ENCODE data around the gene NR0B2. TPM values are rescaled to one million over a fixed set of nuclear protein-coding genes. Genes with fewer than 3 reads are reported as not detected.

NR0B2 gene
- total RNA-seq, 1 donor = not detected

DNA sequence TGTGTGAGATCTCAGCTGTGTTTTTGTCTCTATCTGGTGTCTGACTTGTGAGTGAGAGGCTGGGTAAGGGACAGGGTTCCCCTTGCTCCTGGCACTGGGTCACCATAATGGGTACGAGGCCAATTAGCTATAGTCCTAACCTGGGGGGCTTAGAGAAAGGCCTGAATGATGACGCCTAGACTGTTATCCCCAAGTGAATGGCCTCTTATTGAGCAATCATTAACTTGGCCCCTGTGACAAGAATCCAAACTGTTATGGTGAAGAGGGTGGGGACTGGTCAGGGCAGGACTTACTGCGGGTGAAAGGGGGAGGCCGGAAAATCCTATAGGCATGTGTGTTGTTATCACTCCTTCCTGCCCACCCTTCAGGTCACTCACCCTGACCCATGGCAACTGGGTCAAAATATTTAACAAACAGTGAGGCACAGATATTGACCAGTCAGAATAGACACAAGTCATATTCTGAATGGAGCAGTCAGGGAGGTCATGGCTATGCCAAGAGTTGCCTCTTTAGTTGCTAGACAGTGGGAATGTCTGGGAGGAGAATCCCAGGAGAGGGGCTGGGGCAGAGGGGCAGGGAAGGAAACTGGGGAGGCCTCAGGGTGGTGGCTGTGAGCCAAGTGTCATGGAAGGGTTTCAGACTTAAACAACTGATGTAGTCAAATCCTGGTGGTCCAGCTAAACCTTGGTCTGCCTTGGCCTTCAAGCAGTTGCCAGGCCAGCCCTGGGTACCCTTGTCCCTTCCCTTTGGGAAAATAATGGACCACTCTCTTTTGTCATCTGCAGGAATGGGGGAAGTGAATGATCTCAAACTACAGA is 3.2 kb downstream of the NR0B2 start:
- no peak for DNase-seq (ENCODE audit: low read depth)
- TF ChIP-seq, protein P1, sequence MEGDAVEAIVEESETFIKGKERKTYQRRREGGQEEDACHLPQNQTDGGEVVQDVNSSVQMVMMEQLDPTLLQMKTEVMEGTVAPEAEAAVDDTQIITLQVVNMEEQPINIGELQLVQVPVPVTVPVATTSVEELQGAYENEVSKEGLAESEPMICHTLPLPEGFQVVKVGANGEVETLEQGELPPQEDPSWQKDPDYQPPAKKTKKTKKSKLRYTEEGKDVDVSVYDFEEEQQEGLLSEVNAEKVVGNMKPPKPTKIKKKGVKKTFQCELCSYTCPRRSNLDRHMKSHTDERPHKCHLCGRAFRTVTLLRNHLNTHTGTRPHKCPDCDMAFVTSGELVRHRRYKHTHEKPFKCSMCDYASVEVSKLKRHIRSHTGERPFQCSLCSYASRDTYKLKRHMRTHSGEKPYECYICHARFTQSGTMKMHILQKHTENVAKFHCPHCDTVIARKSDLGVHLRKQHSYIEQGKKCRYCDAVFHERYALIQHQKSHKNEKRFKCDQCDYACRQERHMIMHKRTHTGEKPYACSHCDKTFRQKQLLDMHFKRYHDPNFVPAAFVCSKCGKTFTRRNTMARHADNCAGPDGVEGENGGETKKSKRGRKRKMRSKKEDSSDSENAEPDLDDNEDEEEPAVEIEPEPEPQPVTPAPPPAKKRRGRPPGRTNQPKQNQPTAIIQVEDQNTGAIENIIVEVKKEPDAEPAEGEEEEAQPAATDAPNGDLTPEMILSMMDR (IDR thresholded peaks at IDR 0.05; ENCODE audit: insufficient read depth, low read length) = no peak
- H3K4me3 ChIP-seq (ENCODE audit: low read depth, low read length) = no peak overlapping the region

DNA sequence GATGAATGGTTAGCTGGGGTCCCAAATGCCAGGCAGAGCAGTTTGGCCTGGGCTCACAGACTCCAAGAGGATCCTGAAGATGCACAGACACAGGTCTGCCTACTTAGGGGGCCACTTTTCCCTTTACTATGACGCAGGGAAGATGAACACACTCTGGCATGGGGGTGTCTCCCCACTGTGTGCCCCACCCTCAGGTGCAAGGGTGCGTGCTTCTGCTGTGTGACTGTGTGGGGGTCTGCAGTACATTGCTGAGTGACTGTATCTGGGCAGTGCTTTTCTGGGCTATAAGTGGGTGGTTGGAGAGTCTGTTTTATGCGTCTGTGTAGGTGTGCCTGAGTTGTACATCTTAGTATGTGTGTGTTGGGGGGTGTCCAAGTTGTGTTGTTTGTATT is 3.8 kb downstream of the NR0B2 start:
- TF ChIP-seq, protein P1 (IDR thresholded peaks at IDR 0.05; ENCODE audit: insufficient read depth, low read length) = no peak
- no peak for DNase-seq (ENCODE audit: low read depth)
- H3K4me3 ChIP-seq (ENCODE audit: low read depth, low read length) = no peak overlapping the region

DNA sequence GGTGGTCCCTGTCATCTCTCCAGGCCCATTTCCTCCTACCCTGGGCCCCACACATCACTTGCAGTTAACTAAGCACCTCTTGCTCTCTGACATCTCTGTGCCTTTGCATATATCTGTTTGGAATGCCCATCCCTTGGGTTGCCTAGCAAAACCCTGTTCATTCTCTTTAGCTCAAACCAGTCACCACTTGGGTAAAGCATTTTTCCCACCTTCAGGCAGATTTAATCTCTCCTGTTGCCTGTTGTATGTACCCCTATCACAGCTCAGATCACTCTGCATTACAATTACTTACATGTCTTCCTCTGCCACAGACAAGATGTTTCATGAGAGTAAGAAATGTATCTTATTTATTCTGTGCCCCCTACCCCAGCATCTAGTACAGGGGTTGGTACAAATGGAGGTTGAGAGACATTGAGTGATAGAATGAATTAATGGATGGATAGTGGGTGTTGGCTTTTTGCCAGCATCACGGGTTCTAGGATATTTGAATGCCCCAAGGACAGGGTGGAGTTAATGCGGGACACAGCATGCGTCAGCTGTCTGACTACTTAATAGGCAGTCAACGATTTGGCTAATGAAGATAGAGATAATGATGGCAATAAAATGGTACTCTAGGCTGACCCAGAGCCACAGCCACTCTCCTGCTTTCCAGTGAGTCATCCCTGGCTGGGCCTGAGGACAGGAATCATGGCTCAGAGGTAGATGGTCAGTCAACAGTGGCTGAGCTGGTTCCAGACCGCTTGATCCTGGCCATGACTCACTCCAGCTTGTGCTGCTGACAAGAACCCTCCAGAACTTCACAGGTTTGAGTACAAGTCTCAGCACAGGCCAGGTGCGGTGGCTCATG is 6.5 kb downstream of the NR0B2 start:
- DNase-seq (ENCODE audit: low read depth) = peak; percentile 85
- H3K4me3 ChIP-seq (ENCODE audit: low read depth, low read length) = no peak overlapping the region
- TF ChIP-seq, protein P1 (IDR thresholded peaks at IDR 0.05; ENCODE audit: insufficient read depth, low read length) = no peak

DNA sequence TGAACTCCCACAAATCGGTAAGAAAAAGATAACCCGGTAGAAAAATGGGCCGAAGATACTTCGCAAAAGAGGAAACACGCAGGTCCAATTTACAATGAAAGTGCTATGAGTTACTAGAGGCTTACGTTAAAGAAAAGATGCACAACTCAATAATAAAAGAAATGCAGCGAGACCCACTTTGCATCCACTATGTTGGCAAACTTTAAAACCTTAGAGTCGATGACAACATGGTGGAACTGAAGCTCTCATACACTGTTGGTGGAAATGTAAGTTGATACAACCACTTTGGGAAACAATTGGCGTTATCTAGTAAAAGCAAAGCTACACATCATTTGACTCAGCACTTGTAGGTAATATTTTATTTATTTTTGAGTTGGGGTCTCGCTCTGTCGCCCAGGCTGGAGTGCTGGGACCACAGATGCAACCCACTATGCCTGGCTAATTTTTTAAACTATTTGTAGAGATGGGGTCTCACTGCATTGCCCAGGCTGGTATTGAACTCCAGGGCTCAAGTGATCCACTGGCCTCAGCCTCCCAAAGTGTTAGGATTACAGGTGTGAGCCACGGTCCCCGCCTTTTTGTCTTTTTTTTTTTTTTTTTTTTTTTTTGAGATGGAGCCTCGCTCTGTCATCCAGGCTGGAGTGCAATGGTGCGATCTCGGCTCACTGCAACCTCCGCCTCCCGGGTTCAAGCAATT is 12.8 kb downstream of the NR0B2 start:
- peak overlapping the region; percentile 99 for H3K4me3 ChIP-seq (ENCODE audit: low read depth, low read length)
- DNase-seq (ENCODE audit: low read depth) = no peak
- TF ChIP-seq, protein P1 (IDR thresholded peaks at IDR 0.05; ENCODE audit: insufficient read depth, low read length) = no peak

DNA sequence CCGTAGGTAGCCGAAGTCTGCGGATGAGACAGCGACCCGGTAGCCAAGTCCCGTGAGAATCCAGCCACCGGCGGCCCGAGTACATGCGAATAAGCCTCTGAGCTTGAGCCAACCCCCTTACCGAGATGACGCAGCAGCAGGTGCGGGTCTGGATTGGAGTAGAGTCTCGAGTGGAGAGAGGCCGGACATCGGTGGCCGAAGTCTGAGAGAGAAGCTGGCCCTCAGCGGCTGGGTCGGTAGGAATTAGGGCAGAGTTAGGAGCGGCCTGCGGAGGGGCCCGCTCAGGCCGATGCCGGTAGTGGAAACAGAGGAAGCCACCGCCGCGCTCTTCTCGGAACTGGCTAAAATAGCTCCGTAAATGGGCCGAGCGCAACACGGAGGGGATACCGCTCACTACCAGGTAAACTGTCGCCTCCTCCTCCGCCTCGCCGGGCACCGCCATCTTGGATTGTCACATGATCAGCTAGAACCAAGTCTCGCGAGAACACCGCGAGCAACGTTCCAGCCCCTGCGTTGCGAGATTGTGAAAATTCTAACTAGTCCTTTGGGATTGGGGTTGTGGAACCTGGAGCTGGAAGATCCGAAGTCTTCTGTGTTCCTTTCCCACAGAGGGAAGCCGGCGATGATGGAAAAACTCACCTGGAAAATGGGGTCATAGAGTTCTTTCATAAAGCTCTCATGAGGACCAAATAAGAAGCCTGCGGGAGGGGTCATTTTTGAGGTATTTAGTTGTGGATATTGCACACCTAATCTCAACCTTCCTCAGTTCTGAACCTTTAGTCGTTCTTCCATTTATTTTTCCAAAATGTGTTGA is 13.6 kb downstream of the NR0B2 start, which contains the start of gene GPATCH3:
GPATCH3 (minus strand) TSS at position 467 of the 814 bp plus-strand sequence; CDS start at position 442, 25 bp downstream.
- TF ChIP-seq, protein P1 (IDR thresholded peaks at IDR 0.05; ENCODE audit: insufficient read depth, low read length) = no peak
- DNase-seq (ENCODE audit: low read depth) = peak; percentile 97
- H3K4me3 ChIP-seq (ENCODE audit: low read depth, low read length) = peak within 1 kb of the TSS; percentile 99

DNA sequence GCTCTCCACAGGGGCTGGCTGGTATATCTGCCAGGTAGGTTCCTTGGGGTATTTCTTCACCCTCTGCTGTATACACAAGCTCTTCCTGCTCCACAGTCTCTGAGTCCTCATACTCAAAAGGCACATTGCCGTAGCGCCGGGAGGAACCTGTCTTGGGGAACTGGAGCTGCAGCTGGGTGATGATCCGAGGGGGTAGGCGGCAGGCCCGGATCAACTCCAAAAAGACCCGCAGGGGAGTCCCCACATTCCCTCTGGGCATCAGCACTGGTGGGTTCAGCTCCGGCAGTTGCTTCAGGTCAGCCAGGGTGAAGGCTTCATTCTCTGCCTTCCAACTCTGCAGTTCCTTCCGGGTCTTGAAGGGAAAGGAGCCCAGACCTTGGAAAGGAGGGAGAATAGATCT is 16.4 kb downstream of the NR0B2 start:
- no peak for DNase-seq (ENCODE audit: low read depth)
- no peak overlapping the region for H3K4me3 ChIP-seq (ENCODE audit: low read depth, low read length)
- TF ChIP-seq, protein P1 (IDR thresholded peaks at IDR 0.05; ENCODE audit: insufficient read depth, low read length) = no peak

All from fibroblast of the aortic adventitia (primary cell).